Mucosa of gallbladder (tissue), 1 donor: Measurements from ENCODE around the gene MIXL1. TPM values are rescaled to one million over a fixed set of nuclear protein-coding genes. Genes with fewer than 3 reads are reported as not detected.

Experiments used
- DNase-seq: peaks from one replicate; pipeline ENCODE4 v3.0.0-alpha.2; 2020; ENCODE audit warnings: low spot score
- total RNA-seq: library from RNA; stranded (reverse); gene quantifications from one replicate; pipeline ENCODE4 v1.2.1, GENCODE V29; 2021
- donor health status: DM: no; HTN: no; CAD: no.

Gene MIXL1
- total RNA-seq, 1 donor from 2014 or later = not detected

DNA sequence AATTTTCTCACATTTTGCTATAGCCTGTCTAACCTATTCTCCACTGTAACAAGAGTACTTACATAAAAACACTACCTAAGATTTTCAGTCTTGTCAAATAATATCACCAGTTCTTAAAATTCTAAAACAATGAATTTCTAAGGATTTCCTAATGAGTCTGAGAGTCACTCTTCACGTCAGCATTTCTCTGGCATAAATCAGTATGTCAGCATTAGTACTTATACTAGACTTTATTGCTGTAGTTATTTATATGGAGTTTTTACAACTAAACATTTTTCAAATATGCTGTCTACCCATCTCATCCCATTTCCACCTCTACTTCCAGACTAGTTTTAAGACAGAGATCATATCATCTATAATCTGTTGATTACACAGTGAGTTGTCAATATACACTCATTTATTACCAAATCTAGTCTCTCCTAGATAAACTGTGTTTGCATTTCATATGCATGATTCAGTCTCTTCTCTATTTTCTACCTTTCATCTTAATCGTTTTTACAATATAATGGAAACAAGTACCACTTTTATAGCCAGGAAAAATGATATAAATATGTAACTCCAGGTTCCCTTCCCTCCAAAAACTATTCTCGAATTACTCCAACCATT lies 52.7 kb downstream of the MIXL1 start:
- DNase-seq = no peak

Other genes with a start within 250 kb of the MIXL1 start
- 15.0 TPM for gene SDE2, start 224.3 kb upstream of the MIXL1 start, total RNA-seq
- 492 TPM for gene H3-3A, start 160.9 kb upstream of the MIXL1 start, total RNA-seq
- 39.0 TPM for gene ACBD3, start 36.9 kb upstream of the MIXL1 start, total RNA-seq
- 1.8 TPM for gene LIN9, start 85.5 kb downstream of the MIXL1 start, total RNA-seq
- gene PARP1, start 184.4 kb downstream of the MIXL1 start, total RNA-seq = 68.0 TPM